Gastrocnemius medialis (tissue), 4 donors: ENCODE data around the gene AMBRA1. TPM values are rescaled to one million over a fixed set of nuclear protein-coding genes. Genes with fewer than 3 reads are reported as not detected.

Experiments
- ATAC-seq, 2 donors: fragments of 150-250 bp; one replicate each; pipeline ENCODE4 v1.9.1; 2016
- DNase-seq, 2 donors: peaks; one replicate each; pipeline ENCODE4 v3.0.0-alpha.2; 2019
- H3K27ac ChIP-seq, 4 donors: fragments of 200-600 bp; sonication (generic); 1 replicate in 1 of 4; 2 replicates in 3 of 4; pipeline ENCODE4 v1.5.1; 2016 to 2018; ENCODE audit warnings: mild to moderate bottlenecking in 2 of 4, moderate library complexity in 1 of 4
- H3K27me3 ChIP-seq, 3 donors: fragments of 200-600 bp; sonication (generic) in 2 of 3; 1 replicate in 1 of 3; 2 replicates in 2 of 3; pipeline versions ENCODE4 v1.5.1 to v1.6.0; 2016 to 2019; ENCODE audit warnings: mild to moderate bottlenecking in 1 of 3, moderate library complexity in 1 of 3
- H3K36me3 ChIP-seq, 2 donors: fragments of 200-600 bp; sonication (generic) in 1 of 2; one replicate each; pipeline ENCODE4 v1.5.1; 2017 to 2018
- H3K4me1 ChIP-seq, 2 donors: fragments of 200-600 bp; sonication (generic) in 1 of 2; one replicate each; pipeline ENCODE4 v1.5.1; 2016 to 2017; ENCODE audit warnings: mild to moderate bottlenecking in 2 of 2
- H3K4me3 ChIP-seq, 4 donors: fragments of 200-600 bp; sonication (generic) in 3 of 4; 1 replicate in 1 of 4; 2 replicates in 3 of 4; pipeline ENCODE4 v1.5.1; 2016 to 2019; ENCODE audit warnings: mild to moderate bottlenecking in 2 of 4
- H3K9me3 ChIP-seq, 3 donors: fragments of 200-600 bp; sonication (generic) in 2 of 3; 1 replicate in 1 of 3; 2 replicates in 2 of 3; pipeline ENCODE4 v1.5.1; 2016 to 2019
- CTCF ChIP-seq, 5 experiments: fragments of 450-650 bp in 3 of 5; fragments of 200-600 bp in 2 of 5; sonication (generic) in 2 of 5; IDR thresholded peaks in 4 of 5; conservative IDR thresholded peaks in 1 of 5; 1 replicate in 4 of 5; 2 replicates in 1 of 5; pipeline ENCODE4 v1.5.1; 2016 to 2019; ENCODE audit warnings: antibody characterized with exemption in 5 of 5, mild to moderate bottlenecking in 3 of 5, moderate library complexity in 3 of 5
- POLR2A ChIP-seq, 2 donors: fragments of 450-650 bp; IDR thresholded peaks; one replicate each; pipeline ENCODE4 v1.6.1; 2017; ENCODE audit warnings: antibody characterized with exemption in 2 of 2, mild to moderate bottlenecking in 2 of 2, moderate library complexity in 2 of 2
- in situ Hi-C, 4 donors: fragments of 200-750 bp; cut with MboI; loops; one replicate each; pipeline versions ENCODE4 v1.15.0 to v1.8.0; 2017; ENCODE audit warnings: low sequenced_read_pairs in 4 of 4
- intact Hi-C: fragments of 100-400 bp; cut with DNase I; formaldehyde crosslinking; loops from one replicate; pipeline ENCODE4 v1.15.1; 2023; ENCODE audit warnings: low total_unique reads
- total RNA-seq, 4 donors: library from RNA; depleted of rRNA; stranded (reverse); fragments of >200 nt; gene quantifications; one replicate each; pipeline versions ENCODE4 v1.1.0 to v1.2.3, GENCODE V29; 2016

The AMBRA1 gene
- total RNA-seq, 4 donors from 2014 or later: 17.3 to 24.3 (median 20.7) TPM

DNA sequence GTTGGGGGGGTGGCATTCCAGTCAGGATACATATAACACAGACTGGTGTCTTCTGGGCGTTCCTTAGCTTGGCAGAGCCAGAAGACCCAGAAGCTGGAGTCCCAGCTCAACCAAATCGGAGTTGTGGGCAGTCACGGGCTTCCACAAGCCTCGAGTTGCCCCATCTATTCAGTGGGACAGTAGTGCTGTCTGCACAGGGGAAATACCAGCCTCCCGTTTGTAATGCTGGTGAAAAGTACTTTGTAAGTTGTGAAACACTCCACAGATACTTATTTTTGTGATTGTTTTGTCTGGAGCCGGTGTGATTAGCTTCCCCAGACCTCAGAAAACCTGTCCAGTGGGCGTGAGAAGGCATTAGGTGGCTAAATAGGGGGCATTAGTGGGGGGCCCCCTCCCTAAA, 232.9 kb downstream of the AMBRA1 start:
- H3K4me1 ChIP-seq: peaks cover 54% of the 10 kb centered on the region in 2 donors
- intact Hi-C loops: loop anchor here (5.0 to 10.0 kb wide), 3 partner anchors 341 to 1064 kb away; partner anchors contain the start of genes ARHGAP1, PACSIN3, PSMC3 and ZNF408

GRCh38 chr11:46359953-46360352, 233.9 kb downstream of the AMBRA1 start:
- in situ Hi-C loops: no loop called here
- ATAC-seq (no peak), DNase-seq (no peak)
- H3K27ac ChIP-seq: peak overlapping the region; percentile 98 to 100 (median 98)
- TF ChIP-seq CTCF (IDR thresholded peaks at IDR 0.05 in 4 of 5, conservative IDR thresholded peaks at IDR 0.05 in 1 of 5) (no peak), POLR2A (IDR thresholded peaks at IDR 0.05) (no peak)
- H3K9me3 ChIP-seq: no peaks in the 10 kb centered on the region
- peaks cover 45% of the 10 kb centered on the region in 2 donors for H3K4me1 ChIP-seq
- no peaks in the 10 kb centered on the region for H3K27me3 ChIP-seq
- H3K4me3 ChIP-seq: no peak overlapping the region
- intact Hi-C loops: loop anchor here (5.0 to 10.0 kb wide), 3 partner anchors 342 to 1065 kb away; partner anchors contain the start of genes ARHGAP1, PACSIN3, PSMC3 and ZNF408
- no peaks in the 10 kb centered on the region for H3K36me3 ChIP-seq

More for the DNA sequence above, 232.9 kb downstream of the AMBRA1 start:
- no peaks in the 10 kb centered on the region for H3K27me3 ChIP-seq
- DNase-seq (no peak), ATAC-seq (peak; percentile 9 to 16)
- TF ChIP-seq POLR2A (IDR thresholded peaks at IDR 0.05): no peak
- in situ Hi-C loops: no loop called here
- peak overlapping the region; percentile 98 to 100 (median 98) for H3K27ac ChIP-seq
- H3K9me3 ChIP-seq: no peaks in the 10 kb centered on the region
- no peaks in the 10 kb centered on the region for H3K36me3 ChIP-seq
- H3K4me3 ChIP-seq: peak overlapping the region; percentile 50 to 77 (median 71)

- no peaks in the 10 kb centered on the region for H3K27me3 ChIP-seq
- peak overlapping the region in 3 of 4 donors; percentile 25 to 98 (median 36) for H3K27ac ChIP-seq
- DNase-seq (no peak), ATAC-seq (no peak)
- no peaks in the 10 kb centered on the region for H3K9me3 ChIP-seq
- H3K4me3 ChIP-seq: no peak overlapping the region
- intact Hi-C loops: no loop called here
- TF ChIP-seq POLR2A (IDR thresholded peaks at IDR 0.05) (no peak), CTCF (IDR thresholded peaks at IDR 0.05 in 4 of 5, conservative IDR thresholded peaks at IDR 0.05 in 1 of 5) (no peak)
- in situ Hi-C loops: no loop called here
- H3K4me1 ChIP-seq: peaks cover 23 to 24% of the 10 kb centered on the region in 2 donors
- H3K36me3 ChIP-seq: no peaks in the 10 kb centered on the region
Measured at GRCh38 chr11:46357483-46357936, 236.3 kb downstream of the AMBRA1 start.

DNA sequence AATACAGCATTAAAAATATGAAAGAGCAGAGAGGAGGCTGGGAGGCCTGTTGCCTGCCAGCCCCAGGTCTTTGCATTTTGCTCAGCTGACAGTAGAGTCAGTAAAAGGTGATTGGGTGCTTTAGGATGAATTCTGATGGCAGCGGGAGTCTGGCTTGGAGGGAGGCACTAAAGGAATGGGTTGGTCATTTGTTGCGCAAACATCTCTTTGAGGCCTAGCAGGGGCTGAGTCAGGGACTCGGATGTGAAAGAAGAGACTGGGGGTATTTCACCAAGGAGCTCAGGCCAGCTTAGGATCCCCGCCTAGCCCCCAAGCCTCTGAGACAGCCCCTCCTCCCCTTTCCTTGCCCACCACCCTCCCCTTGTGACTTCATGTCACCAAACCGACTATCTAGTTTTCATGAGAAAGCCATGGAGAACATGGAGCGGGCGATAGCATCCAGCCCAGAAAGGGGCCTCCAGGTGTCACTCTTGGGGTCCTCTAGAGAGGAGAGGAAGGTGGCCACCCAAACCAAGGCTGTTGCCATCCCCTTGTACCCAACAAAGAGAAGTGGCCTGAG, 236.8 kb downstream of the AMBRA1 start:
- H3K27me3 ChIP-seq: no peaks in the 10 kb centered on the region
- DNase-seq (no peak), ATAC-seq (no peak)
- H3K27ac ChIP-seq: no peak overlapping the region
- no peak overlapping the region for H3K4me3 ChIP-seq
- H3K36me3 ChIP-seq: no peaks in the 10 kb centered on the region
- in situ Hi-C loops: no loop called here
- H3K4me1 ChIP-seq: peaks cover 23 to 26% of the 10 kb centered on the region in 2 donors
- H3K9me3 ChIP-seq: no peaks in the 10 kb centered on the region
- TF ChIP-seq POLR2A (IDR thresholded peaks at IDR 0.05): no peak
- no peak for TF ChIP-seq CTCF (IDR thresholded peaks at IDR 0.05 in 4 of 5, conservative IDR thresholded peaks at IDR 0.05 in 1 of 5)
- intact Hi-C loops: no loop called here

GRCh38 chr11:46353698-46354097, 240.1 kb downstream of the AMBRA1 start:
- Histone ChIP-seq H3K4me1 (peaks cover 17 to 22% of the 10 kb centered on the region in 2 donors), H3K4me3 (no peak overlapping the region), H3K9me3 (no peaks in the 10 kb centered on the region), H3K27ac (peak overlapping the region in 2 of 4 donors; percentile 35 to 79), H3K27me3 (no peaks in the 10 kb centered on the region), H3K36me3 (no peaks in the 10 kb centered on the region)
- TF ChIP-seq CTCF (IDR thresholded peaks at IDR 0.05 in 4 of 5, conservative IDR thresholded peaks at IDR 0.05 in 1 of 5) (no peak), POLR2A (IDR thresholded peaks at IDR 0.05) (no peak)
- in situ Hi-C loops (no loop called here), intact Hi-C loops (no loop called here)
- no peak for ATAC-seq
- DNase-seq: no peak
